SK-N-MC (cell line): ENCODE data around the gene TMEM8B.

Experiments
- DNase-seq: peaks from one replicate; pipeline ENCODE4 v3.0.0-alpha.2; 2011; ENCODE audit warnings: low read depth, low spot score
- H3K27ac ChIP-seq: fragments of 200-600 bp; sonication (generic); 2 replicates; pipeline ENCODE4 v1.5.1; 2016; ENCODE audit warnings: mixed run types
- H3K36me3 ChIP-seq: fragments of 200-600 bp; sonication (generic); 2 replicates; pipeline ENCODE4 v1.6.1; 2017; ENCODE audit warnings: antibody characterized with exemption, low read length, mixed read lengths; ENCODE audit not compliant: insufficient read depth
- H3K4me3 ChIP-seq: fragments of 200-600 bp; sonication (generic); 2 replicates; pipeline ENCODE4 v1.5.1; 2016
- H3K9ac ChIP-seq: fragments of 200-600 bp; sonication (generic); 2 replicates; pipeline ENCODE4 v1.8.0; 2017; ENCODE audit warnings: mixed run types, mixed read lengths; ENCODE audit not compliant: insufficient read length
- H3K9me3 ChIP-seq: fragments of 200-600 bp; sonication (generic); 2 replicates; pipeline ENCODE4 v1.6.1; 2017; ENCODE audit warnings: low read depth, mild to moderate bottlenecking, antibody characterized with exemption, low read length, moderate library complexity, mixed read lengths
- EZH2 ChIP-seq: fragments of 200-600 bp; sonication (generic); IDR thresholded peaks from one replicate; pipeline ENCODE4 v1.6.1; 2017; ENCODE audit warnings: antibody characterized with exemption
- FOXP2 ChIP-seq: optimal IDR thresholded peaks from 2 replicates; pipeline ENCODE3; 2011; ENCODE audit warnings: mild to moderate bottlenecking, moderate library complexity; ENCODE audit not compliant: insufficient read depth; ENCODE audit errors: extremely low read length, control extremely low read depth
- POLR2AphosphoS5 ChIP-seq: IDR thresholded peaks from 2 replicates; pipeline ENCODE4 v1.6.1; 2012; ENCODE audit warnings: mild to moderate bottlenecking, low read depth, low read length, borderline replicate concordance

TMEM8B gene

GRCh38 chr9:35792024-35792813 lies 36.8 kb upstream of the TMEM8B start:
- Histone ChIP-seq H3K27ac (no peak overlapping the region), H3K9ac (no peak overlapping the region), H3K4me3 (no peak overlapping the region)

GRCh38 chr9:35792826-35793225 lies 36.2 kb upstream of the TMEM8B start:
- Histone ChIP-seq H3K9me3 (no peaks in the 10 kb centered on the region), H3K4me3 (no peak overlapping the region), H3K9ac (no peak overlapping the region), H3K36me3 (no peaks in the 10 kb centered on the region), H3K27ac (no peak overlapping the region)
- no peak for TF ChIP-seq EZH2
- no peak for TF ChIP-seq POLR2AphosphoS5
- no peak for TF ChIP-seq FOXP2
- DNase-seq: no peak

More at GRCh38 chr9:35792024-35792813, 36.8 kb upstream of the TMEM8B start:
- no peaks in the 10 kb centered on the region for H3K36me3 ChIP-seq
- no peaks in the 10 kb centered on the region for H3K9me3 ChIP-seq
- no peak for DNase-seq
- TF ChIP-seq POLR2AphosphoS5 (no peak), FOXP2 (no peak), EZH2 (no peak)

GRCh38 chr9:35793461-35793860 lies 35.6 kb upstream of the TMEM8B start:
- H3K36me3 ChIP-seq: no peaks in the 10 kb centered on the region
- no peak overlapping the region for H3K4me3 ChIP-seq
- H3K9ac ChIP-seq: no peak overlapping the region
- H3K9me3 ChIP-seq: no peaks in the 10 kb centered on the region
- no peak for DNase-seq
- no peak overlapping the region for H3K27ac ChIP-seq
- TF ChIP-seq FOXP2 (no peak), POLR2AphosphoS5 (no peak), EZH2 (no peak)

- no peak overlapping the region for H3K4me3 ChIP-seq
- no peaks in the 10 kb centered on the region for H3K36me3 ChIP-seq
- H3K27ac ChIP-seq: no peak overlapping the region
- no peak for DNase-seq
- no peaks in the 10 kb centered on the region for H3K9me3 ChIP-seq
- H3K9ac ChIP-seq: no peak overlapping the region
- TF ChIP-seq POLR2AphosphoS5 (no peak), EZH2 (no peak), FOXP2 (no peak)
Observed at GRCh38 chr9:35795695-35796094, 33.3 kb upstream of the TMEM8B start.

GRCh38 chr9:35797311-35798109 lies 31.5 kb upstream of the TMEM8B start:
- no peak overlapping the region for H3K9ac ChIP-seq
- DNase-seq: no peak
- H3K27ac ChIP-seq: no peak overlapping the region
- TF ChIP-seq POLR2AphosphoS5: no peak
- no peak for TF ChIP-seq EZH2
- no peak for TF ChIP-seq FOXP2
- H3K4me3 ChIP-seq: no peak overlapping the region
- H3K9me3 ChIP-seq: no peaks in the 10 kb centered on the region
- no peaks in the 10 kb centered on the region for H3K36me3 ChIP-seq

GRCh38 chr9:35798658-35799374 lies 30.2 kb upstream of the TMEM8B start:
- Histone ChIP-seq H3K27ac (no peak overlapping the region), H3K36me3 (no peaks in the 10 kb centered on the region), H3K9ac (no peak overlapping the region), H3K4me3 (no peak overlapping the region), H3K9me3 (no peaks in the 10 kb centered on the region)
- TF ChIP-seq POLR2AphosphoS5: no peak
- no peak for TF ChIP-seq FOXP2
- no peak for TF ChIP-seq EZH2
- DNase-seq: no peak

- TF ChIP-seq POLR2AphosphoS5 (no peak), EZH2 (no peak), FOXP2 (no peak)
- H3K9me3 ChIP-seq: no peaks in the 10 kb centered on the region
- DNase-seq: no peak
- H3K27ac ChIP-seq: no peak overlapping the region
- H3K4me3 ChIP-seq: no peak overlapping the region
- no peak overlapping the region for H3K9ac ChIP-seq
- H3K36me3 ChIP-seq: no peaks in the 10 kb centered on the region
Observed at GRCh38 chr9:35800530-35800929, 28.5 kb upstream of the TMEM8B start.
